Cardiac ventricle fibroblast (primary cell): ENCODE measurements around the gene AATK. TPM values are rescaled to one million over a fixed set of nuclear protein-coding genes. Genes with fewer than 3 reads are reported as not detected.

Experiments
- total RNA-seq: library from RNA; depleted of rRNA; stranded (reverse); fragments of >200 nt; gene quantifications from 2 replicates; pipeline ENCODE4 v1.2.3, GENCODE V29; 2015

AATK gene, protein sequence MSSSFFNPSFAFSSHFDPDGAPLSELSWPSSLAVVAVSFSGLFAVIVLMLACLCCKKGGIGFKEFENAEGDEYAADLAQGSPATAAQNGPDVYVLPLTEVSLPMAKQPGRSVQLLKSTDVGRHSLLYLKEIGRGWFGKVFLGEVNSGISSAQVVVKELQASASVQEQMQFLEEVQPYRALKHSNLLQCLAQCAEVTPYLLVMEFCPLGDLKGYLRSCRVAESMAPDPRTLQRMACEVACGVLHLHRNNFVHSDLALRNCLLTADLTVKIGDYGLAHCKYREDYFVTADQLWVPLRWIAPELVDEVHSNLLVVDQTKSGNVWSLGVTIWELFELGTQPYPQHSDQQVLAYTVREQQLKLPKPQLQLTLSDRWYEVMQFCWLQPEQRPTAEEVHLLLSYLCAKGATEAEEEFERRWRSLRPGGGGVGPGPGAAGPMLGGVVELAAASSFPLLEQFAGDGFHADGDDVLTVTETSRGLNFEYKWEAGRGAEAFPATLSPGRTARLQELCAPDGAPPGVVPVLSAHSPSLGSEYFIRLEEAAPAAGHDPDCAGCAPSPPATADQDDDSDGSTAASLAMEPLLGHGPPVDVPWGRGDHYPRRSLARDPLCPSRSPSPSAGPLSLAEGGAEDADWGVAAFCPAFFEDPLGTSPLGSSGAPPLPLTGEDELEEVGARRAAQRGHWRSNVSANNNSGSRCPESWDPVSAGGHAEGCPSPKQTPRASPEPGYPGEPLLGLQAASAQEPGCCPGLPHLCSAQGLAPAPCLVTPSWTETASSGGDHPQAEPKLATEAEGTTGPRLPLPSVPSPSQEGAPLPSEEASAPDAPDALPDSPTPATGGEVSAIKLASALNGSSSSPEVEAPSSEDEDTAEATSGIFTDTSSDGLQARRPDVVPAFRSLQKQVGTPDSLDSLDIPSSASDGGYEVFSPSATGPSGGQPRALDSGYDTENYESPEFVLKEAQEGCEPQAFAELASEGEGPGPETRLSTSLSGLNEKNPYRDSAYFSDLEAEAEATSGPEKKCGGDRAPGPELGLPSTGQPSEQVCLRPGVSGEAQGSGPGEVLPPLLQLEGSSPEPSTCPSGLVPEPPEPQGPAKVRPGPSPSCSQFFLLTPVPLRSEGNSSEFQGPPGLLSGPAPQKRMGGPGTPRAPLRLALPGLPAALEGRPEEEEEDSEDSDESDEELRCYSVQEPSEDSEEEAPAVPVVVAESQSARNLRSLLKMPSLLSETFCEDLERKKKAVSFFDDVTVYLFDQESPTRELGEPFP (N-terminal part only)
- total RNA-seq, result 0.15 TPM in 1 of 2 replicates, not detected in the other

GRCh38 chr17:81166033-81166492 lies at the start of gene AATK:
Gene AATK (minus strand): TSS chr17:81166221. CDS start chr17:81165992, 229 bp downstream.

DNA sequence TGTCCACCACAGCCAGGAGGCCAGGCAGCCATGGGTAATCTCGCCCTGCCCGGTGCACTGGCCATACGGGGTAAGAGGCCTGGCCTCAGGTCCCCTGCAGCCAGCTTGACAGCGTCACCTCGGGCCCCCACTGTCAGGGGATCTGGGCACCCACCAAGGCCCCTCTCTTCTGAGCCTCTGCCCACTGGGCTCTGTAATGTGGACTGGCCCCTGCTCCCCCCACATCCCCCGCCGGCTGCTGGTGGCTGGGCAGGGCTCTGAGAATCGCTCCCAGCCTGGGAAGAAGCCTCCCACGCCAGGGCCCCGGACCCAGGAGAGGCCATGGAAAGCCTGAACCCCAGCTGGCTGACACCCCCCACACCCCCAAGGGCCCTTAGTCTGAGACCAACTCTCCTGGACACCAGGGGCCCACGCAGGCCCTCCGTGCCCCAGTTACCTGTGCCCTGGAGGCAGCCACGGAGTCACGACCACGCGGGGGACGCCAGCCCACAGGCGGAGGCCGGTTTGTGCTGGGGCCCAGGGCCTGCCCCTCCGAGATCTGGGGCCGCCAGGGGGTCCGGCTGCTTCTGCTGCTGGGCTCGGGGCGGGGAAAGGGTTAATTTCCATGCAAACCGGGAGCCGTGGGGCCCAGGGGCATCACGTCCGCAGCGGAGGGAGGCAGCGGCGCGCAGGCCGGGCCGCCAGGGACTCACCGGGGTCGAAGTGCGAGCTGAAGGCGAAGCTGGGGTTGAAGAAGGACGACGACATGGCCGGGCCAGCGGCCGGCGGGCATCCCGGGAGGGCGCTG lies 582 bp downstream of the AATK start, which contains the start of gene PVALEF:
Gene PVALEF (plus strand): TSS at position 262 of the 787 bp plus-strand sequence. CDS start 15,720 bp downstream, outside the sequence.

Other genes starting within 250 kb of the AATK start
- 13.7 and 16.0 TPM in 2 replicates for gene CHMP6, start 174.4 kb downstream of the AATK start, total RNA-seq
- 12.6 and 22.0 TPM in 2 replicates for gene BAIAP2, start 131.1 kb downstream of the AATK start, total RNA-seq
- gene PVALEF, start 714 bp downstream of the AATK start, total RNA-seq, result not detected in 2 replicates
- 6.9 and 9.8 TPM in 2 replicates for gene CEP131, start 56.7 kb upstream of the AATK start, total RNA-seq
- gene TEPSIN, start 72.8 kb upstream of the AATK start, total RNA-seq, result 10.4 and 17.7 TPM in 2 replicates
- gene NDUFAF8, start 73.1 kb upstream of the AATK start, total RNA-seq, result 25.6 and 54.6 TPM in 2 replicates
- 108 and 127 TPM in 2 replicates for gene SLC38A10, start 129.1 kb upstream of the AATK start, total RNA-seq
- gene BAHCC1, start 229.2 kb upstream of the AATK start, total RNA-seq, result 26.9 and 29.2 TPM in 2 replicates